Loucy (cell line): ENCODE measurements around the gene TEAD3.

ENCODE experiments used
- H2AFZ ChIP-seq: fragments of 200-600 bp; sonication (generic); 2 replicates; pipeline ENCODE4 v1.6.0; 2016; ENCODE audit warnings: antibody characterized with exemption, mild to moderate bottlenecking, low read length, moderate library complexity
- H3F3A ChIP-seq: fragments of 200-600 bp; 2 replicates; pipeline ENCODE4 v1.6.0; 2016; ENCODE audit warnings: antibody characterized with exemption, low read depth, mild to moderate bottlenecking
- H3K27me3 ChIP-seq: fragments of 200-600 bp; sonication (generic); 2 replicates; pipeline ENCODE4 v1.6.1; 2014; ENCODE audit warnings: low read length, mild to moderate bottlenecking; ENCODE audit not compliant: insufficient read depth, poor library complexity, severe bottlenecking
- H3K36me3 ChIP-seq: fragments of 200-600 bp; sonication (generic); 2 replicates; pipeline ENCODE4 v1.6.1; 2016; ENCODE audit warnings: low read length; ENCODE audit not compliant: insufficient read depth
- H3K4me1 ChIP-seq: fragments of 200-600 bp; sonication (generic); 2 replicates; pipeline ENCODE4 v1.5.1; 2014; ENCODE audit warnings: low read length, mild to moderate bottlenecking; ENCODE audit not compliant: insufficient read depth, poor library complexity, severe bottlenecking
- H3K4me2 ChIP-seq: fragments of 200-600 bp; sonication (generic); 2 replicates; pipeline ENCODE4 v1.6.0; 2014; ENCODE audit warnings: antibody characterized with exemption, low read length, low read depth, mild to moderate bottlenecking; ENCODE audit not compliant: poor library complexity, severe bottlenecking
- H3K4me3 ChIP-seq: fragments of 200-600 bp; sonication (generic); 2 replicates; pipeline ENCODE4 v1.5.1; 2014; ENCODE audit warnings: low read length, mild to moderate bottlenecking, mixed read lengths; ENCODE audit not compliant: poor library complexity, severe bottlenecking
- H3K79me2 ChIP-seq: fragments of 200-600 bp; sonication (generic); 2 replicates; pipeline ENCODE4 v1.6.1; 2014; ENCODE audit warnings: low read length; ENCODE audit not compliant: insufficient read depth
- H3K9ac ChIP-seq: fragments of 200-600 bp; sonication (generic); 2 replicates; pipeline ENCODE4 v1.6.0; 2014; ENCODE audit warnings: mild to moderate bottlenecking, low read depth, low read length, moderate library complexity; ENCODE audit not compliant: poor library complexity, severe bottlenecking
- H3K9me2 ChIP-seq: fragments of 200-600 bp; sonication (generic); replicated peaks from 2 replicates; pipeline ENCODE4 v1.6.1; 2016; ENCODE audit warnings: low read depth, low read length, mixed read lengths
- H3K9me3 ChIP-seq: fragments of 200-600 bp; sonication (generic); 2 replicates; pipeline ENCODE4 v1.6.1; 2014; ENCODE audit warnings: mild to moderate bottlenecking, antibody characterized with exemption, low read length, low read depth; ENCODE audit not compliant: insufficient read depth
- H4K20me1 ChIP-seq: fragments of 200-600 bp; sonication (generic); 2 replicates; pipeline ENCODE4 v1.6.0; 2014; ENCODE audit warnings: antibody characterized with exemption, low read length, mild to moderate bottlenecking; ENCODE audit not compliant: insufficient read depth, poor library complexity, severe bottlenecking
- CTCF ChIP-seq: fragments of 200-600 bp; sonication (generic); conservative IDR thresholded peaks from 2 replicates; pipeline ENCODE4 v1.5.1; 2014; ENCODE audit warnings: mild to moderate bottlenecking, antibody characterized with exemption, low read length
- EZH2phosphoT487 ChIP-seq: fragments of 200-600 bp; IDR thresholded peaks from 2 replicates; pipeline ENCODE4 v1.6.1; 2018; ENCODE audit warnings: antibody characterized with exemption, mild to moderate bottlenecking, moderate library complexity, borderline replicate concordance

Gene TEAD3

GRCh38 chr6:35511562-35511941, 14.7 kb upstream of the TEAD3 start:
- no peaks in the 10 kb centered on the region for H3F3A ChIP-seq
- no peaks in the 10 kb centered on the region for H4K20me1 ChIP-seq
- no peaks in the 10 kb centered on the region for H3K9me3 ChIP-seq
- H3K4me3 ChIP-seq = no peak overlapping the region
- no peaks in the 10 kb centered on the region for H3K27me3 ChIP-seq
- no peak overlapping the region for H3K4me2 ChIP-seq
- no peak overlapping the region for H3K9ac ChIP-seq
- H3K9me2 ChIP-seq = no peaks in the 10 kb centered on the region
- no peaks in the 10 kb centered on the region for H3K4me1 ChIP-seq
- no peak for TF ChIP-seq EZH2phosphoT487
- no peak for TF ChIP-seq CTCF
- no peak overlapping the region for H2AFZ ChIP-seq
- H3K79me2 ChIP-seq = no peaks in the 10 kb centered on the region
- no peaks in the 10 kb centered on the region for H3K36me3 ChIP-seq

GRCh38 chr6:35510916-35511561, 14.2 kb upstream of the TEAD3 start:
- H3K4me3 ChIP-seq = no peak overlapping the region

GRCh38 chr6:35508542-35508941, 11.7 kb upstream of the TEAD3 start:
- no peaks in the 10 kb centered on the region for H3K27me3 ChIP-seq
- no peak overlapping the region for H3K4me2 ChIP-seq
- no peak overlapping the region for H2AFZ ChIP-seq
- no peaks in the 10 kb centered on the region for H3K9me2 ChIP-seq
- H3K9me3 ChIP-seq = no peaks in the 10 kb centered on the region
- TF ChIP-seq CTCF (no peak), EZH2phosphoT487 (no peak)
- no peak overlapping the region for H3K4me3 ChIP-seq
- no peaks in the 10 kb centered on the region for H3K4me1 ChIP-seq
- H4K20me1 ChIP-seq = no peaks in the 10 kb centered on the region
- no peaks in the 10 kb centered on the region for H3K36me3 ChIP-seq
- H3F3A ChIP-seq = no peaks in the 10 kb centered on the region
- no peak overlapping the region for H3K9ac ChIP-seq
- H3K79me2 ChIP-seq = no peaks in the 10 kb centered on the region

More at GRCh38 chr6:35510916-35511561, 14.2 kb upstream of the TEAD3 start:
- no peaks in the 10 kb centered on the region for H3K9me2 ChIP-seq
- no peaks in the 10 kb centered on the region for H3K9me3 ChIP-seq
- no peak overlapping the region for H2AFZ ChIP-seq
- no peaks in the 10 kb centered on the region for H4K20me1 ChIP-seq
- H3K27me3 ChIP-seq = no peaks in the 10 kb centered on the region
- H3F3A ChIP-seq = no peaks in the 10 kb centered on the region
- no peaks in the 10 kb centered on the region for H3K4me1 ChIP-seq
- no peak overlapping the region for H3K9ac ChIP-seq
- no peaks in the 10 kb centered on the region for H3K36me3 ChIP-seq
- no peak overlapping the region for H3K4me2 ChIP-seq
- no peak for TF ChIP-seq EZH2phosphoT487
- no peak for TF ChIP-seq CTCF
- H3K79me2 ChIP-seq = no peaks in the 10 kb centered on the region
